NCI-H510A treated with DMSO at 0.1 percent for 48 hours (cell line): ENCODE data around the gene HK2.

Experiments
- DNase-seq: peaks from one replicate; lab custom pipeline; 2025; lab: John Stamatoyannopoulos, UW

The HK2 gene

GRCh38 chr2:74857215-74857614, 23.3 kb downstream of the HK2 start:
- no peak for DNase-seq

- no peak for DNase-seq
Measured at GRCh38 chr2:74857725-74858124, 23.8 kb downstream of the HK2 start.

- no peak for DNase-seq
Measured at GRCh38 chr2:74858281-74858680, 24.4 kb downstream of the HK2 start.

GRCh38 chr2:74860079-74860478, 26.2 kb downstream of the HK2 start:
- DNase-seq, result no peak

GRCh38 chr2:74860521-74860920, 26.6 kb downstream of the HK2 start:
- DNase-seq, result no peak

- DNase-seq, result no peak
Measured at GRCh38 chr2:74861531-74861930, 27.6 kb downstream of the HK2 start.

GRCh38 chr2:74862020-74862964, 28.4 kb downstream of the HK2 start:
- DNase-seq, result no peak

- no peak for DNase-seq
Measured at GRCh38 chr2:74863802-74864248, 29.9 kb downstream of the HK2 start.

- no peak for DNase-seq
Measured at GRCh38 chr2:74864728-74865722, 31.1 kb downstream of the HK2 start.

- no peak for DNase-seq
Measured at GRCh38 chr2:74865770-74866674, 32.1 kb downstream of the HK2 start.

- no peak for DNase-seq
Measured at GRCh38 chr2:74867841-74868658, 34.1 kb downstream of the HK2 start.

GRCh38 chr2:74869517-74869916, 35.6 kb downstream of the HK2 start:
- DNase-seq, result no peak

GRCh38 chr2:74870951-74871350, 37.0 kb downstream of the HK2 start:
- DNase-seq, result no peak

- no peak for DNase-seq
Measured at GRCh38 chr2:74871414-74871813, 37.5 kb downstream of the HK2 start.

- DNase-seq, result no peak
Measured at GRCh38 chr2:74872389-74872836, 38.5 kb downstream of the HK2 start.

GRCh38 chr2:74873012-74873665, 39.2 kb downstream of the HK2 start:
- no peak for DNase-seq

GRCh38 chr2:74873678-74874640, 40.0 kb downstream of the HK2 start:
- DNase-seq, result no peak

GRCh38 chr2:74876081-74876886, 42.4 kb downstream of the HK2 start:
- DNase-seq, result peak; percentile 52
